HCT116 (cell line): ENCODE data around the gene FOXP2. TPM values are rescaled to one million over a fixed set of nuclear protein-coding genes. Genes with fewer than 3 reads are reported as not detected.

Experiments
- ATAC-seq: fragments of 200-7000 bp; cut with Tn5 transposase; 2 replicates; pipeline ENCODE4 v1.9.1; 2020; ENCODE audit warnings: mild to moderate bottlenecking, moderate library complexity
- BruUV-seq: library from RNA; stranded (reverse); fragments of 400-500 nt; replicated peaks from 2 replicates; lab custom pipeline; 2021; lab: Mats Ljungman, UMichigan
- CTCF ChIA-PET: fragments of 300-600 bp; sonication (Branson Sonifier 250); formaldehyde crosslinking; loops from one replicate; lab custom pipeline; 2021; ENCODE audit warnings: antibody characterized with exemption; lab: Charles Lee
- POLR2A ChIA-PET: fragments of 300-600, 350-600 bp; sonication (Branson Sonifier 250); formaldehyde crosslinking; loops from one replicate; lab custom pipeline; 2021; ENCODE audit warnings: antibody characterized with exemption; lab: Charles Lee
- RAD21 ChIA-PET, 2 experiments: fragments of 300-600 bp; sonication (Branson Sonifier 250); formaldehyde crosslinking; loops; one replicate each; lab custom pipeline; 2023; ENCODE audit warnings: low total read pairs in 2 of 2; ENCODE audit not compliant: uncharacterized antibody in 2 of 2, unreplicated experiment in 2 of 2, low non-redundant PET in 1 of 2; lab: Charles Lee
- DNase-seq: peaks from one replicate; pipeline ENCODE4 v3.0.0-alpha.2; 2010; ENCODE audit warnings: low read depth, low spot score
- H2AFZ ChIP-seq: fragments of 200-600 bp; shearing (Covaris generic), sonication (generic); 2 replicates; pipeline ENCODE4 v1.6.1; 2017; ENCODE audit warnings: low read depth, mixed run types, mixed read lengths, antibody characterized with exemption, low read length; ENCODE audit not compliant: poor library complexity, severe bottlenecking
- H3K27ac ChIP-seq: 2 replicates; pipeline ENCODE4 v1.5.1; 2012; ENCODE audit warnings: low read depth, low read length
- H3K27me3 ChIP-seq: fragments of 200-600 bp; sonication (generic); 2 replicates; pipeline ENCODE4 v1.6.1; 2016; ENCODE audit warnings: mixed run types, low read length, mixed read lengths; ENCODE audit not compliant: insufficient read depth
- H3K36me3 ChIP-seq, 2 experiments: fragments of 200-500 bp in 1 of 2; fragments of 200-600 bp in 1 of 2; sonication (Bioruptor generic) in 1 of 2; sonication (generic) in 1 of 2; 2 replicates each; pipeline versions ENCODE4 v1.5.1 to v1.6.1; 2014 to 2016; ENCODE audit warnings: low read length in 2 of 2, inconsistent platforms in 1 of 2, mixed read lengths in 1 of 2, mixed run types in 1 of 2; ENCODE audit not compliant: insufficient read depth in 2 of 2, control insufficient read depth in 1 of 2
- H3K4me1 ChIP-seq, 2 experiments: fragments of 200-600 bp in 1 of 2; sonication (generic) in 1 of 2; 2 replicates each; pipeline versions ENCODE4 v1.5.1 to v1.6.1; 2012 to 2017; ENCODE audit warnings: low read length in 2 of 2, inconsistent platforms in 1 of 2, mild to moderate bottlenecking in 1 of 2, mixed read lengths in 1 of 2, mixed run types in 1 of 2, moderate library complexity in 1 of 2; ENCODE audit not compliant: insufficient read depth in 2 of 2, control insufficient read depth in 1 of 2
- H3K4me2 ChIP-seq: fragments of 200-600 bp; sonication (generic); 2 replicates; pipeline ENCODE4 v1.6.1; 2017; ENCODE audit warnings: mixed run types, low read length, mixed read lengths
- H3K4me3 ChIP-seq, 2 experiments: fragments of 200-600 bp in 1 of 2; sonication (generic) in 1 of 2; replicated peaks in 1 of 2; 2 replicates each; pipeline ENCODE4 v1.5.1; 2011 to 2016; ENCODE audit warnings: low read length in 2 of 2, control low read depth in 1 of 2, low read depth in 1 of 2, mild to moderate bottlenecking in 1 of 2, mixed read lengths in 1 of 2, mixed run types in 1 of 2
- H3K79me2 ChIP-seq: fragments of 200-600 bp; sonication (generic); 2 replicates; pipeline ENCODE4 v1.6.1; 2017; ENCODE audit warnings: mild to moderate bottlenecking, mixed run types, low read length, moderate library complexity, mixed read lengths; ENCODE audit not compliant: insufficient read depth
- H3K9ac ChIP-seq: fragments of 200-600 bp; sonication (generic); 2 replicates; pipeline ENCODE4 v1.6.1; 2016; ENCODE audit warnings: low read length, mixed read lengths
- H3K9me2 ChIP-seq: fragments of 200-600 bp; sonication (generic), shearing (Covaris generic); 2 replicates; pipeline ENCODE4 v1.6.1; 2017; ENCODE audit warnings: mixed run types, mild to moderate bottlenecking, moderate library complexity; ENCODE audit not compliant: insufficient read depth
- H3K9me3 ChIP-seq, 2 experiments: fragments of 200-500 bp in 1 of 2; fragments of 200-600 bp in 1 of 2; sonication (Bioruptor generic) in 1 of 2; sonication (generic) in 1 of 2; 2 replicates each; pipeline ENCODE4 v1.6.1; 2014 to 2017; ENCODE audit warnings: low read length in 2 of 2, mixed read lengths in 2 of 2, inconsistent platforms in 1 of 2, low read depth in 1 of 2, mild to moderate bottlenecking in 1 of 2, mixed run types in 1 of 2, moderate library complexity in 1 of 2; ENCODE audit not compliant: control insufficient read depth in 1 of 2, insufficient read depth in 1 of 2
- H4K20me1 ChIP-seq: fragments of 200-600 bp; sonication (generic), shearing (Covaris generic); 2 replicates; pipeline ENCODE4 v1.6.1; 2017; ENCODE audit warnings: mixed run types, mild to moderate bottlenecking, moderate library complexity; ENCODE audit not compliant: insufficient read depth
- ATF3 ChIP-seq: IDR thresholded peaks from 2 replicates; pipeline ENCODE4 v1.6.1; 2012
- CBX3 ChIP-seq: IDR thresholded peaks from 2 replicates; pipeline ENCODE4 v1.6.1; 2012; ENCODE audit warnings: low read depth
- CEBPB ChIP-seq: IDR thresholded peaks from 2 replicates; pipeline ENCODE4 v1.6.1; 2012; ENCODE audit warnings: low read depth
- ELF1 ChIP-seq: IDR thresholded peaks from 2 replicates; pipeline ENCODE4 v1.6.1; 2012; ENCODE audit warnings: low read depth, borderline replicate concordance
- EZH2phosphoT487 ChIP-seq: fragments of 200-600 bp; IDR thresholded peaks from 2 replicates; pipeline ENCODE4 v1.6.1; 2018; ENCODE audit warnings: antibody characterized with exemption, borderline replicate concordance
- FOSL1 ChIP-seq: IDR thresholded peaks from 2 replicates; pipeline ENCODE4 v1.6.1; 2012; ENCODE audit warnings: low read depth
- JUND ChIP-seq: IDR thresholded peaks from 2 replicates; pipeline ENCODE4 v1.6.1; 2012
- POLR2A ChIP-seq: IDR thresholded peaks from 2 replicates; pipeline ENCODE4 v1.7.0; 2011; ENCODE audit warnings: borderline replicate concordance; ENCODE audit not compliant: insufficient read depth, insufficient read length; ENCODE audit errors: extremely low read depth
- POLR2AphosphoS5 ChIP-seq: IDR thresholded peaks from 2 replicates; pipeline ENCODE4 v1.6.1; 2011; ENCODE audit warnings: mild to moderate bottlenecking, low read depth, low read length, moderate library complexity
- REST ChIP-seq: IDR thresholded peaks from 2 replicates; pipeline ENCODE4 v1.6.1; 2012; ENCODE audit warnings: low read depth
- SIN3A ChIP-seq: IDR thresholded peaks from 2 replicates; pipeline ENCODE4 v1.6.1; 2012; ENCODE audit warnings: low read depth
- SP1 ChIP-seq: IDR thresholded peaks from 2 replicates; pipeline ENCODE4 v1.6.1; 2012; ENCODE audit warnings: low read depth
- TCF7L2 ChIP-seq: IDR thresholded peaks from 2 replicates; pipeline ENCODE4 v1.7.0; 2011; ENCODE audit warnings: borderline replicate concordance, inconsistent platforms; ENCODE audit not compliant: insufficient read depth, insufficient read length; ENCODE audit errors: extremely low read depth
- ZFX ChIP-seq: fragments of 450-650 bp; IDR thresholded peaks from 2 replicates; pipeline ENCODE4 v1.6.1; 2017
- ZNF274 ChIP-seq: fragments of 200-500 bp; sonication (Bioruptor generic); IDR thresholded peaks from 2 replicates; pipeline ENCODE4 v1.6.1; 2014; ENCODE audit warnings: mild to moderate bottlenecking, low read depth, low read length, inconsistent platforms
- intact Hi-C: fragments of 100-400 bp; cut with micrococcal nuclease; formaldehyde crosslinking; loops from 2 replicates; pipeline ENCODE4 v1.10.0; 2022
- total RNA-seq: library from RNA; stranded (reverse); gene quantifications from one replicate; pipeline ENCODE4 v1.2.1, GENCODE V29; 2021; ENCODE audit not compliant: unreplicated experiment

FOXP2 gene
- total RNA-seq, 1 experiment from 2014 or later: 2.5 TPM

GRCh38 chr7:114644455-114644854 is 229.8 kb downstream of the FOXP2 start:
- Histone ChIP-seq H3K27me3 (no peaks in the 10 kb centered on the region), H3K27ac (no peak overlapping the region), H3K4me2 (no peak overlapping the region), H3K36me3 (no peaks in the 10 kb centered on the region), H3K9ac (no peak overlapping the region), H3K9me2 (no peaks in the 10 kb centered on the region), H3K79me2 (no peaks in the 10 kb centered on the region), H3K9me3 (no peaks in the 10 kb centered on the region), H2AFZ (no peak overlapping the region), H3K4me3 (no peak overlapping the region), H3K4me1 (no peaks in the 10 kb centered on the region), H4K20me1 (no peaks in the 10 kb centered on the region)
- TF ChIP-seq POLR2AphosphoS5 (no peak), FOSL1 (no peak), POLR2A (no peak), ZFX (no peak), SIN3A (no peak), JUND (no peak), ZNF274 (no peak), REST (no peak)
- ChIA-PET POLR2A (no interaction called here), CTCF (no interaction called here), RAD21 (no interaction called here)
- ATAC-seq (no peak), DNase-seq (no peak)
- intact Hi-C loops: no loop called here
- no TSS peak for BruUV-seq

- no peak for DNase-seq
- Histone ChIP-seq H3K9me3 (no peaks in the 10 kb centered on the region), H3K79me2 (no peaks in the 10 kb centered on the region), H3K9me2 (no peaks in the 10 kb centered on the region), H3K27ac (no peak overlapping the region), H3K4me1 (no peaks in the 10 kb centered on the region), H2AFZ (no peak overlapping the region), H4K20me1 (no peaks in the 10 kb centered on the region), H3K36me3 (no peaks in the 10 kb centered on the region), H3K27me3 (no peaks in the 10 kb centered on the region), H3K4me3 (no peak overlapping the region), H3K4me2 (no peak overlapping the region), H3K9ac (no peak overlapping the region)
- RAD21 ChIA-PET: no interaction called here
- no TSS peak for BruUV-seq
- CTCF ChIA-PET: no interaction called here
- no peak for ATAC-seq
- POLR2A ChIA-PET: no interaction called here
- intact Hi-C loops: no loop called here
- TF ChIP-seq CEBPB: no peak
- TF ChIP-seq FOSL1: no peak
- TF ChIP-seq TCF7L2: no peak
- no peak for TF ChIP-seq SP1
- TF ChIP-seq EZH2phosphoT487: no peak
- TF ChIP-seq ATF3: no peak
- TF ChIP-seq REST: no peak
- no peak for TF ChIP-seq CBX3
- no peak for TF ChIP-seq POLR2AphosphoS5
- TF ChIP-seq ELF1: no peak
Observed at GRCh38 chr7:114645451-114645850, 230.8 kb downstream of the FOXP2 start.
